ENCODE results near the gene DOCK2. TPM values are rescaled to one million over a fixed set of nuclear protein-coding genes. Genes with fewer than 3 reads are reported as not detected.
"Not testable (repeated sequence)": the region's sequence is repeated elsewhere in the genome, so short reads cannot be mapped to it uniquely, and the experiment has no call there.

Gene DOCK2
- total RNA-seq, 4 donors from 2014 or later, result 2.0 to 17.4 (median 7.5) TPM

DNA sequence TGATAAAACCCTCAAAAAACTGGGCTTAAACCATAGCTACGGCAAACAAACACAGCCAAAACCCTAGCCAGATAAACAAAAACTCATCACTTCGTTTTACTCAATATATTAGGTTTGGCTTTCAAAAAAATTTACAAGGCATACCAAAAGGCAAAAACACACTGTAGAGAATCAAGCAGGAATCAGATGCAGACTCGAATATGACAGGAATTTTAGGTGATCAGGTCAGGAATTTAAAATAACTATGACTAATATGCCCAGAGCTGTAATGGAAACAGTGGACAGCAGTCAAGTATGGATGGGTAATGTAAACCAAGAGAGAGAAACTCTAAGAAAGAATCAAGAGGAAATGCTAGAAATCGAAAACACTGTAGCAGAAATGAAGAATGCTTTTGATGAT is 26.5 kb upstream of the DOCK2 start:
- Histone ChIP-seq H3K27ac (no peak overlapping the region), H3K27me3 (no peaks in the 10 kb centered on the region), H3K36me3 (no peaks in the 10 kb centered on the region), H3K4me3 (no peak overlapping the region), H3K4me1 (no peaks in the 10 kb centered on the region), H3K9me3 (peaks cover 0 to 3% of the 10 kb centered on the region in 2 donors)
- intact Hi-C loops (cut with DNase I; ENCODE audit: low total_unique reads), result no loop called here
- TF ChIP-seq POLR2A (IDR thresholded peaks at IDR 0.05), result no peak
- TF ChIP-seq, protein P1, sequence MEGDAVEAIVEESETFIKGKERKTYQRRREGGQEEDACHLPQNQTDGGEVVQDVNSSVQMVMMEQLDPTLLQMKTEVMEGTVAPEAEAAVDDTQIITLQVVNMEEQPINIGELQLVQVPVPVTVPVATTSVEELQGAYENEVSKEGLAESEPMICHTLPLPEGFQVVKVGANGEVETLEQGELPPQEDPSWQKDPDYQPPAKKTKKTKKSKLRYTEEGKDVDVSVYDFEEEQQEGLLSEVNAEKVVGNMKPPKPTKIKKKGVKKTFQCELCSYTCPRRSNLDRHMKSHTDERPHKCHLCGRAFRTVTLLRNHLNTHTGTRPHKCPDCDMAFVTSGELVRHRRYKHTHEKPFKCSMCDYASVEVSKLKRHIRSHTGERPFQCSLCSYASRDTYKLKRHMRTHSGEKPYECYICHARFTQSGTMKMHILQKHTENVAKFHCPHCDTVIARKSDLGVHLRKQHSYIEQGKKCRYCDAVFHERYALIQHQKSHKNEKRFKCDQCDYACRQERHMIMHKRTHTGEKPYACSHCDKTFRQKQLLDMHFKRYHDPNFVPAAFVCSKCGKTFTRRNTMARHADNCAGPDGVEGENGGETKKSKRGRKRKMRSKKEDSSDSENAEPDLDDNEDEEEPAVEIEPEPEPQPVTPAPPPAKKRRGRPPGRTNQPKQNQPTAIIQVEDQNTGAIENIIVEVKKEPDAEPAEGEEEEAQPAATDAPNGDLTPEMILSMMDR (IDR thresholded peaks at IDR 0.05), result no peak
- DNase-seq, result no peak

DNA sequence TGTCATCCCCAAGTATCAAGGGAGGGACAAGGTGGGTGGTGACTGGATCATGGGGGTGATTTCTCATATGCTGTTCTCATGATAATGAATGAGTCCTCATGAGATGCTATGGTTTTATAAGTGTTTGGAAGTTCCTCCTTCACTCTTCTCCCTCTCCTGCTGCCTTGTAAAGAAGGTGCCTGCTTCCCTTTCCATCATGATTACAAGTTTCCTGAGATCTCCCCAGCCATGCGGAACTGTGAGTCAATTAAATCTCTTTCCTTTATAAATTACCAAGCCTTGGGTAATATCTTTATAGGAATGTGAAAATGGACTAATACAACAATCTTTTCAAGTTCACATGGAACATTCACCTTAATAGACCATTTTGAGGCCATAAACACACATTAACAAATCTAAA is 21.5 kb upstream of the DOCK2 start:
- Histone ChIP-seq H3K4me3 (no peak overlapping the region), H3K9me3 (peaks cover 0 to 2% of the 10 kb centered on the region in 2 donors), H3K27ac (no peak overlapping the region), H3K4me1 (no peaks in the 10 kb centered on the region), H3K27me3 (no peaks in the 10 kb centered on the region), H3K36me3 (no peaks in the 10 kb centered on the region)
- intact Hi-C loops (cut with DNase I; ENCODE audit: low total_unique reads), result no loop called here
- no peak for TF ChIP-seq POLR2A (IDR thresholded peaks at IDR 0.05)
- TF ChIP-seq, protein P1 (IDR thresholded peaks at IDR 0.05), result no peak
- no peak for DNase-seq

DNA sequence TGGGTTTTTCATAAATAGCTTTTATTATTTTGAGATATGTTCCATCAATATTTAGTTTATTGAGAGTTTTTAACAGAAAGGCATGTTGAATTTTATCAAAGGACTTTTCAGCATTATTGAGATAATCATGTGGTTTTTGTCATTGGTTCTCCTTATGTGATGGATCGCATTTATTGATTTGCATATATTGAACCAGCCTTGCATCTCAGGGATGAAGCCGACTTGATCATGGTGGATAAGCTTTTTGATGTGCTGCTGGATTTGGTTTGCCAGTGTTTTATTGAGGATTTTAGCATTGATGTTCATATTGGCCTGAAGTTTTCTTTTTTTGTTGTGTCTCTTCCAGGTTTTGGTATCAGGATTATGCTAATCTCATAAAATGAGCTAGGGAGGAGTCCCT is 12.8 kb upstream of the DOCK2 start:
- H3K4me1 ChIP-seq; H3K27ac ChIP-seq; DNase-seq; H3K36me3 ChIP-seq; H3K4me3 ChIP-seq; H3K9me3 ChIP-seq; H3K27me3 ChIP-seq; intact Hi-C loops (cut with DNase I; ENCODE audit: low total_unique reads): not testable (repeated sequence)

DNA sequence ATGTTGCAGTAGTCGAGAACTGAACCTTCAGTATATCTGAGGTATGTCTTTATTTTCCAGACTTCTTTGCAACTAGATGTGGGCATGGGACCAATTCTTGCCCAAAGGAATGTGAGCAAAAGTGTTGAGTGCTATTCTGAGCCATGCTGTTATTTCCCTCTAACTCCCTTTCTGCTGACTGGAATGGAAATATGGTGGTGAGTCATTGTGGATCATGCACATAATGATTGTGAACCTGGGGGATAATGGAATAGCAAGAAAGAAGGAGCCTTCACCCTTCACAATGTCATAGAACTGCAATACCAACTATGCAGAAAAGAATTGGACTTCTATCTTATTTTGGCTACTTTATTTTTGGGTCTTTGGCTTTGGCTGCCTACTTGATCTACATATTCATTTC is 10.3 kb upstream of the DOCK2 start:
- H3K4me1 ChIP-seq, result no peaks in the 10 kb centered on the region
- no peak for TF ChIP-seq POLR2A (IDR thresholded peaks at IDR 0.05)
- TF ChIP-seq, protein P1 (IDR thresholded peaks at IDR 0.05), result no peak
- H3K36me3 ChIP-seq, result no peaks in the 10 kb centered on the region
- H3K9me3 ChIP-seq, result no peaks in the 10 kb centered on the region
- intact Hi-C loops (cut with DNase I; ENCODE audit: low total_unique reads), result no loop called here
- H3K27ac ChIP-seq, result no peak overlapping the region
- DNase-seq, result no peak
- no peak overlapping the region for H3K4me3 ChIP-seq
- H3K27me3 ChIP-seq, result no peaks in the 10 kb centered on the region

DNA sequence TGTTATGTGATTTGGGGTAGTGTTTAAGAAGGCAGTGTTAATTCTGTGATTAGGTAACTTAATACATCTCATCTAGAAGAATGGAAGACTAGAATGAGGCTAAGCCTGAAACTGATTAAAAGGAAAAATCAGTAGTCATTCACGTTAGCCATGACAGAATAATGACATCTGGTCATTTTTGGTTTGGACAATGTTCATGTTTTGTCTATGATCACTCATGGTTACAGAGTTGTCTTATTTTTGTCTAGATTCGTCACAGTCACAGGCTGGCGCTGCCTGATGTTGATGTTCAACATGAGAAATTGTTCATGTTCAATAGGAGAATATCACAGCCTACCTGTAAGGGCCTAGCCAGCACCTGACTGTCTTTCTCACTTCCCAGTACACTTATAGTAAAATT is 9.5 kb upstream of the DOCK2 start:
- H3K9me3 ChIP-seq, result no peaks in the 10 kb centered on the region
- no peak overlapping the region for H3K27ac ChIP-seq
- intact Hi-C loops (cut with DNase I; ENCODE audit: low total_unique reads), result no loop called here
- TF ChIP-seq POLR2A (IDR thresholded peaks at IDR 0.05), result no peak
- TF ChIP-seq, protein P1 (IDR thresholded peaks at IDR 0.05), result no peak
- no peaks in the 10 kb centered on the region for H3K36me3 ChIP-seq
- H3K27me3 ChIP-seq, result no peaks in the 10 kb centered on the region
- no peaks in the 10 kb centered on the region for H3K4me1 ChIP-seq
- no peak overlapping the region for H3K4me3 ChIP-seq
- no peak for DNase-seq

DNA sequence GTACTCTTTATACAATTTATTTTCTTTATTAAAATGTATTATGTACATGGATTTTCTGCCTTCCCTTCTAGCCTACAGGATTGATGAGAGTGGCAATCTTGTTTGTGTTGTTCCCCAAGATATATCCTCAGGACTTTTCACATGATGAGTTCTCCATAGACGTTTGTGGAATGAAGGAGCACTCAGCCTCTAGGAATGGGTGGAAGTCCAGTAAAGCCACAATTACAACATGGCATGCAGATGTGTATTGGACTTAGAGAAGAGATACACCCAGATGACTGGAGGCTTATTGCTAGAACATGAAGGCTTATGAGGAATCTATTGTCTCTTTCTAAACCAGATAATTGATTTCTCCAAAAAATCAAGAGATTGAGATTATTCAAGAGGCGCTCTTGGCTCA is 8.2 kb upstream of the DOCK2 start:
- intact Hi-C loops (cut with DNase I; ENCODE audit: low total_unique reads), result no loop called here
- no peaks in the 10 kb centered on the region for H3K9me3 ChIP-seq
- no peak for DNase-seq
- no peaks in the 10 kb centered on the region for H3K27me3 ChIP-seq
- no peaks in the 10 kb centered on the region for H3K4me1 ChIP-seq
- no peaks in the 10 kb centered on the region for H3K36me3 ChIP-seq
- H3K4me3 ChIP-seq, result no peak overlapping the region
- no peak for TF ChIP-seq POLR2A (IDR thresholded peaks at IDR 0.05)
- TF ChIP-seq, protein P1 (IDR thresholded peaks at IDR 0.05), result no peak
- no peak overlapping the region for H3K27ac ChIP-seq

All from uterus (tissue), 4 donors.